Thoracic aorta (tissue), 2 donors: ENCODE data around the gene POLR3E. TPM values are rescaled to one million over a fixed set of nuclear protein-coding genes. Genes with fewer than 3 reads are reported as not detected.
A peak's percentile ranks its signal among the peaks of the same experiment; 100 is the strongest.
"Not testable (repeated sequence)": the region's sequence is repeated elsewhere in the genome, so short reads cannot be mapped to it uniquely, and the experiment has no call there.

Source experiments
- ATAC-seq: fragments of 150-250 bp; one replicate; pipeline ENCODE4 v1.8.0; 2017; ENCODE audit warnings: low read depth; ENCODE audit not compliant: insufficient number of reproducible peaks, low FRiP score
- DNase-seq: peaks from one replicate; pipeline ENCODE4 v3.0.0-alpha.2; 2020; ENCODE audit warnings: low spot score
- H3K27ac ChIP-seq, 2 donors: fragments of 200-600 bp; sonication (generic); 1 replicate in 1 of 2; 2 replicates in 1 of 2; pipeline ENCODE4 v1.5.1; 2016; ENCODE audit warnings: mild to moderate bottlenecking in 2 of 2, moderate library complexity in 2 of 2
- H3K27me3 ChIP-seq: fragments of 200-600 bp; sonication (generic); replicated peaks from 2 replicates; pipeline ENCODE4 v1.6.0; 2016; ENCODE audit warnings: mild to moderate bottlenecking; ENCODE audit not compliant: insufficient read depth
- H3K36me3 ChIP-seq: fragments of 200-600 bp; sonication (generic); one replicate; pipeline ENCODE4 v1.5.1; 2016
- H3K4me1 ChIP-seq, 2 donors: fragments of 200-600 bp; sonication (generic); 1 replicate in 1 of 2; 2 replicates in 1 of 2; pipeline versions ENCODE4 v1.5.1 to v1.6.0; 2016; ENCODE audit warnings: low read depth in 2 of 2, mild to moderate bottlenecking in 1 of 2; ENCODE audit not compliant: control insufficient read depth in 1 of 2
- H3K4me3 ChIP-seq: fragments of 200-600 bp; sonication (generic); 2 replicates; pipeline ENCODE4 v1.5.1; 2016; ENCODE audit warnings: mild to moderate bottlenecking
- H3K9me3 ChIP-seq: fragments of 200-600 bp; sonication (generic); 2 replicates; pipeline ENCODE4 v1.5.1; 2016
- CTCF ChIP-seq: fragments of 200-600 bp; sonication (generic); IDR thresholded peaks from one replicate; pipeline ENCODE4 v1.5.1; 2019; ENCODE audit warnings: antibody characterized with exemption
- total RNA-seq, 2 donors: library from RNA; depleted of rRNA; stranded (reverse); fragments of >200 nt; gene quantifications; one replicate each; pipeline versions ENCODE4 v1.1.0 to v1.2.3, GENCODE V29; 2016

POLR3E gene
- total RNA-seq, 2 donors from 2014 or later = 62.9 to 112 TPM

GRCh38 chr16:22340945-22341344 lies 43.7 kb downstream of the POLR3E start:
- Histone ChIP-seq H3K27me3 (no peaks in the 10 kb centered on the region), H3K9me3 (peaks cover 9% of the 10 kb centered on the region), H3K4me3 (no peak overlapping the region), H3K27ac (no peak overlapping the region), H3K4me1 (no peaks in the 10 kb centered on the region), H3K36me3 (peaks cover 14% of the 10 kb centered on the region)
- no peak for TF ChIP-seq CTCF
- DNase-seq = no peak
- ATAC-seq = no peak

GRCh38 chr16:22342082-22342481 lies 44.9 kb downstream of the POLR3E start:
- TF ChIP-seq CTCF = no peak
- DNase-seq (no peak), ATAC-seq (no peak)
- H3K27ac ChIP-seq = no peak overlapping the region
- H3K27me3 ChIP-seq = no peaks in the 10 kb centered on the region
- H3K9me3 ChIP-seq = peaks cover under 1% of the 10 kb centered on the region
- H3K4me3 ChIP-seq = no peak overlapping the region
- peaks cover 13% of the 10 kb centered on the region for H3K36me3 ChIP-seq
- H3K4me1 ChIP-seq = peaks cover 0 to 11% of the 10 kb centered on the region in 2 donors

- H3K27me3 ChIP-seq = no peaks in the 10 kb centered on the region
- H3K4me1 ChIP-seq = peaks cover 0 to 17% of the 10 kb centered on the region in 2 donors
- no peak for ATAC-seq
- peak overlapping the region; percentile 45 to 48 for H3K27ac ChIP-seq
- DNase-seq = no peak
- H3K9me3 ChIP-seq = no peaks in the 10 kb centered on the region
- TF ChIP-seq CTCF = no peak
- peaks cover 28% of the 10 kb centered on the region for H3K36me3 ChIP-seq
- H3K4me3 ChIP-seq = no peak overlapping the region
These were observed 49.3 kb downstream of the POLR3E start for GRCh38 chr16:22346483-22346882.

GRCh38 chr16:22347100-22347820 lies 50.1 kb downstream of the POLR3E start:
- Histone ChIP-seq H3K36me3 (peaks cover 28% of the 10 kb centered on the region), H3K4me3 (no peak overlapping the region), H3K4me1 (peaks cover 0 to 17% of the 10 kb centered on the region in 2 donors), H3K9me3 (no peaks in the 10 kb centered on the region), H3K27me3 (no peaks in the 10 kb centered on the region), H3K27ac (peak overlapping the region; percentile 45 to 48)
- TF ChIP-seq CTCF = no peak
- no peak for ATAC-seq
- DNase-seq = no peak

GRCh38 chr16:22348291-22348690 lies 51.1 kb downstream of the POLR3E start:
- no peak for ATAC-seq
- Histone ChIP-seq H3K4me1 (peaks cover 3 to 22% of the 10 kb centered on the region in 2 donors), H3K27ac (no peak overlapping the region), H3K9me3 (no peaks in the 10 kb centered on the region), H3K36me3 (peaks cover 28% of the 10 kb centered on the region), H3K4me3 (no peak overlapping the region), H3K27me3 (no peaks in the 10 kb centered on the region)
- TF ChIP-seq CTCF = no peak
- no peak for DNase-seq

- not testable (repeated sequence) for H3K9me3 ChIP-seq, DNase-seq, H3K27me3 ChIP-seq, H3K27ac ChIP-seq, H3K4me3 ChIP-seq, ATAC-seq
- Histone ChIP-seq H3K36me3 (peaks cover 23% of the 10 kb centered on the region), H3K4me1 (peaks cover 7 to 31% of the 10 kb centered on the region in 2 donors)
These were observed 53.8 kb downstream of the POLR3E start for GRCh38 chr16:22351017-22351416.
